Measurements from ENCODE around the gene MDM2. TPM values are rescaled to one million over a fixed set of nuclear protein-coding genes. Genes with fewer than 3 reads are reported as not detected.

MDM2 gene
- total RNA-seq, 3 donors from 2014 or later, result 74.7 to 92.1 (median 91.3) TPM

DNA sequence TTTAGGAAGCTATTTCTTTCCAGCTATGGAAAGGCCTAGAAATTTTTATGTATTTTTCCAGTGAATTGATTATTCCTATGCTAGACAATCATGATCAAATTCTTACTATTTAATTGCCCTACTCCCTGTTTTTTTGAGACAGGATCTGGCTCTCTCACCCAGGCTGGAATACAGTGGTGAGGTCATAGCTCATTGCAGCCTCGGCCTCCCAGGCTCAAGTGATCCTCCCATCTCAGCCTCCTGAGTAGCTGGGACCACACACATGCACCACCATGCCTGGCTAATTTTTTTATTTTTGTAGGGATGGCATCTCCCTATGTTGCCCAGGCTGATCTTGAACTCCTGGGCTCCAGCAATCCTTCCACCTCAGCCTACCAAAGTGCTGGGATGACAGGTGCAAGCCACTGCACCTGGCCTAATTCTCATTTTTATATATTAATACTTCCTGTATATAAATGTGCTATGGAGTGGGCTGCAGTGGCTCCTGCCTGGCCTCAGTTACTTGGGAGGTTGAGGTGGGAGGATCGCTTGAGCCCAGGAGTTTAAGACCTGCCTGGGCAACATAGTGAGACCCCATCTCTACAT is 16.0 kb upstream of the MDM2 start:
- Histone ChIP-seq H3K36me3 (ENCODE audit: low read depth) (no peaks in the 10 kb centered on the region), H3K4me1 (ENCODE audit: low read depth) (no peaks in the 10 kb centered on the region), H3K9me3 (no peaks in the 10 kb centered on the region), H3K4me3 (no peak overlapping the region)
- DNase-seq (no peak), ATAC-seq (no peak)
- intact Hi-C loops (cut with DNase I, micrococcal nuclease), result no loop called here
- TF ChIP-seq, protein P1, sequence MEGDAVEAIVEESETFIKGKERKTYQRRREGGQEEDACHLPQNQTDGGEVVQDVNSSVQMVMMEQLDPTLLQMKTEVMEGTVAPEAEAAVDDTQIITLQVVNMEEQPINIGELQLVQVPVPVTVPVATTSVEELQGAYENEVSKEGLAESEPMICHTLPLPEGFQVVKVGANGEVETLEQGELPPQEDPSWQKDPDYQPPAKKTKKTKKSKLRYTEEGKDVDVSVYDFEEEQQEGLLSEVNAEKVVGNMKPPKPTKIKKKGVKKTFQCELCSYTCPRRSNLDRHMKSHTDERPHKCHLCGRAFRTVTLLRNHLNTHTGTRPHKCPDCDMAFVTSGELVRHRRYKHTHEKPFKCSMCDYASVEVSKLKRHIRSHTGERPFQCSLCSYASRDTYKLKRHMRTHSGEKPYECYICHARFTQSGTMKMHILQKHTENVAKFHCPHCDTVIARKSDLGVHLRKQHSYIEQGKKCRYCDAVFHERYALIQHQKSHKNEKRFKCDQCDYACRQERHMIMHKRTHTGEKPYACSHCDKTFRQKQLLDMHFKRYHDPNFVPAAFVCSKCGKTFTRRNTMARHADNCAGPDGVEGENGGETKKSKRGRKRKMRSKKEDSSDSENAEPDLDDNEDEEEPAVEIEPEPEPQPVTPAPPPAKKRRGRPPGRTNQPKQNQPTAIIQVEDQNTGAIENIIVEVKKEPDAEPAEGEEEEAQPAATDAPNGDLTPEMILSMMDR (IDR thresholded peaks at IDR 0.05), result no peak

DNA sequence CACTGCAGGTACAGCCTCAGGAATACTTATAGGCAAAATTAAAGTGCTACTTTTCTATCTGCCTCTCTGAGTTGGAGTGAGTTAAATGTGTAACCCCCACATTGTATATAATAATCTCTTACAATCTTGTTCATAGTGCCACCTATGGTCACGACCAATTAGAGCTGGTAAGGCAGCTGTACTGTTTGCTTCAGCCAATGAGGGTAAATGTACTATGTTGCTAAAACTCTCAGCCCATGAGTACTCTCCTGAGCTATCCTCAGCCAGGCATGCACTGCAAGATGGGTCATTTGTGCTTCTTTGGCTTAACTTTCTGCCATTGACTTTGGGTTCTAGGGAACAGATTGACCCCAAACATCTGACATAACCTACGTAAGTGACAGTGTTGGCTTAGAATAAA is 15.0 kb upstream of the MDM2 start:
- Histone ChIP-seq H3K4me3 (no peak overlapping the region), H3K36me3 (ENCODE audit: low read depth) (no peaks in the 10 kb centered on the region), H3K4me1 (ENCODE audit: low read depth) (no peaks in the 10 kb centered on the region), H3K9me3 (no peaks in the 10 kb centered on the region)
- intact Hi-C loops (cut with DNase I, micrococcal nuclease), result no loop called here
- peak; percentile 85 for ATAC-seq
- TF ChIP-seq, protein P1 (IDR thresholded peaks at IDR 0.05), result no peak
- DNase-seq, result peak in 1 of 3 donors; percentile 43

DNA sequence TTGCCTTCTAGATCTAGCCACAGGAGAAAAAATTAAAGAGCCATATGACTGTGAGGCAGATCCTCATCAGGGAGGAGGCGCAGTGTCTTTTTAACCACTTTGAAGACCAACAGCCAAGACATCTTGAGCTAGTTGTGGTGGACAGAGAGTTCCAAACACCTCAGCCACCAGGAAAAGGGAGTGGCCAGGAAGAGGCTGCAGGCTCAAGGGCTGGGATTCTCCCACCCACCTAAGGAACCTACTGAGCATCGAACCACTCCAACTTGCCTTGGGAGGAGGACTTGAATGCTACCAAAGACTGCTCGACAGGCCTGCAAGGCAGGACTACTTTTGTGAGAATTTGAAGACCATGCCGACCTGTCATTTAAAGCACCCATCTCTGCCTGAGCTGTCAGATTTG is 14.5 kb upstream of the MDM2 start:
- no peaks in the 10 kb centered on the region for H3K4me1 ChIP-seq (ENCODE audit: low read depth)
- H3K9me3 ChIP-seq, result no peaks in the 10 kb centered on the region
- TF ChIP-seq, protein P1 (IDR thresholded peaks at IDR 0.05), result no peak
- intact Hi-C loops (cut with DNase I, micrococcal nuclease), result no loop called here
- no peak for DNase-seq
- ATAC-seq, result no peak
- no peak overlapping the region for H3K4me3 ChIP-seq
- H3K36me3 ChIP-seq (ENCODE audit: low read depth), result no peaks in the 10 kb centered on the region

DNA sequence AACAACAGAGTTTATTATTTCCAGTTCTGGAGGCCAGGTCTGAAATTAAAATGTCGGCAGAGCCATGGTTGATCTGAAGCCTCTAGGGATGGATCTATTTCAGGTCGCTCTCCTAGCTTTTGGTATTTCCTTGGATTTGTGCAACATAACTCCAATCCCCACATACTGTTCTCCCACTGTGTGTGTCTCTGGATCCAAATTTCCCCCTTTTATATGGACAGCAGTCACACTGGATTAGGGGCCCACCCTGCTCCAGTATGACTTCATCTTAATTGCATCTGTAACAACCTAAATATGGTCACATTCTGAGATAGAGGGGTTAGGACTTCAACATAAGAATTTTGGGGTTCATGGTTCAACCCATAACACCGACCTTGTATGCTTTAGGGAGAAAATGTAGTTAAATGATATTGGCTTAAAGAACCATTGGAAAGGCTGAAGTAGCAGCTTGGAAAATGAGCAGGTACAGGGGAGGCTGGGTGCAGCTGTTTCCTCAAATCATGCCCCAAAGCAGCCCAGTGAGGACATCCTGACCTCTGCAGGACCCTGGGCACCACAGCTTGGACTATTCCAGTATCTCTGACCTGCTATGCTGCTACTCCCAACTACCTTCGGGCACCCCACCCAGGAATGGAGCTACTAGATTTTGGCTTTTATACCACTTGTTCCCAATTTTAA is 13.9 kb upstream of the MDM2 start:
- TF ChIP-seq, protein P1 (IDR thresholded peaks at IDR 0.05), result no peak
- ATAC-seq (no peak), DNase-seq (no peak)
- Histone ChIP-seq H3K4me1 (ENCODE audit: low read depth) (no peaks in the 10 kb centered on the region), H3K4me3 (no peak overlapping the region), H3K9me3 (no peaks in the 10 kb centered on the region), H3K36me3 (ENCODE audit: low read depth) (no peaks in the 10 kb centered on the region)
- intact Hi-C loops (cut with DNase I, micrococcal nuclease), result no loop called here

DNA sequence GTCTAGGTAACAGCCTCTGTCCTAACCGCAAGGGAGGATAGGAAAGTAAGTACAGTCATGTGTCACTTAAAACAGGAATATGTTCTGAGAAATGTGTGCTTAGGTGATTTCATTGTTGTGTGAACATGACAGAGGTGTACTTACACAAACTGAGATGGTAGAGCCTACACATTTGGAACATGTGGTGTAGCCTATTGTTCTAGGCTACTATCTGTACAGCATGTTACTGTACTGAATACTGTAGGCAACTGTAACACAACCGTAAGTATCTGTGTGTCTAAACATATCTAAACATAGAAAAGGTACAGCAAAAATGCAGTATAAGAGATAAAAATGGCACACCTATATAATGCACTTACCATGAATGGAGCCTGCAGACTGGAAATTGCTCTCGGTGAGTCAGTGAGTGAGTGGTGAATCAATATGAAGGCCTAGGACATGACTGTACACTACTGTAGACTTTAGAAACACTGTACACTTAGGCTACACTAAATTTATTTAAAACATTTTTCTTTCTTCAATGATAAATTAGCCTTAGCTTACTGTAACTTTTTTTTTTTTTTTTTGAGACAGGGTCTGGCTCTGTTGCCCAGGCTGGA is 13.2 kb upstream of the MDM2 start:
- Histone ChIP-seq H3K9me3 (no peaks in the 10 kb centered on the region), H3K4me3 (no peak overlapping the region), H3K4me1 (ENCODE audit: low read depth) (no peaks in the 10 kb centered on the region), H3K36me3 (ENCODE audit: low read depth) (no peaks in the 10 kb centered on the region)
- intact Hi-C loops (cut with DNase I, micrococcal nuclease), result no loop called here
- ATAC-seq, result peak; percentile 19
- TF ChIP-seq, protein P1 (IDR thresholded peaks at IDR 0.05), result no peak
- no peak for DNase-seq
